OCI-M1 (cell line): ENCODE results near the gene CSK.
"Not testable (repeated sequence)": the region's sequence is repeated elsewhere in the genome, so short reads cannot be mapped to it uniquely, and the experiment has no call there.

ENCODE experiments used
- DNase-seq: peaks from one replicate; lab custom pipeline; 2025; lab: John Stamatoyannopoulos, UW

CSK gene

GRCh38 chr15:74770211-74770903 lies 11.5 kb upstream of the CSK start:
- no peak for DNase-seq

GRCh38 chr15:74773329-74773728 lies 8.6 kb upstream of the CSK start:
- DNase-seq: no peak

GRCh38 chr15:74773731-74774252 lies 8.1 kb upstream of the CSK start:
- DNase-seq: no peak

GRCh38 chr15:74775132-74775562 lies 6.7 kb upstream of the CSK start:
- DNase-seq: no peak

GRCh38 chr15:74775894-74776293 lies 6.0 kb upstream of the CSK start:
- no peak for DNase-seq

GRCh38 chr15:74776821-74777768 lies 4.8 kb upstream of the CSK start:
- DNase-seq: peak; percentile 85

GRCh38 chr15:74777769-74778598 lies 3.9 kb upstream of the CSK start:
- DNase-seq: no peak

GRCh38 chr15:74778599-74778970 lies 3.3 kb upstream of the CSK start:
- no peak for DNase-seq

- DNase-seq: no peak
Observed at GRCh38 chr15:74779162-74779648, 2.7 kb upstream of the CSK start.

GRCh38 chr15:74780523-74781430 lies 1.1 kb upstream of the CSK start:
- DNase-seq: no peak

- DNase-seq: peak; percentile 59
Observed at GRCh38 chr15:74782259-74783071, 585 bp downstream of the CSK start.

- DNase-seq: peak; percentile 64
Observed at GRCh38 chr15:74783072-74783807, 1.4 kb downstream of the CSK start.

GRCh38 chr15:74783808-74784175 lies 1.9 kb downstream of the CSK start:
- peak; percentile 48 for DNase-seq

- no peak for DNase-seq
Observed at GRCh38 chr15:74784426-74785193, 2.7 kb downstream of the CSK start.

GRCh38 chr15:74785194-74786032 lies 3.5 kb downstream of the CSK start:
- DNase-seq: no peak

- DNase-seq: not testable (repeated sequence)
Observed at GRCh38 chr15:74786081-74786480, 4.2 kb downstream of the CSK start.

- no peak for DNase-seq
Observed at GRCh38 chr15:74786551-74787165, 4.8 kb downstream of the CSK start.
